ENCODE data around the gene DMRT3. TPM values are rescaled to one million over a fixed set of nuclear protein-coding genes. Genes with fewer than 3 reads are reported as not detected.

The DMRT3 gene
- 0.38 TPM for polyA plus RNA-seq (ENCODE audit: insufficient read length)

- DNase-seq (ENCODE audit: low read depth) = no peak
Observed at GRCh38 chr9:976258-976942, at the start of gene DMRT3. Gene DMRT3 (plus strand): TSS chr9:976655. CDS start chr9:977002, 347 bp downstream.

GRCh38 chr9:926976-927375 is 49.5 kb upstream of the DMRT3 start:
- DNase-seq (ENCODE audit: low read depth) = no peak

- DNase-seq (ENCODE audit: low read depth) = no peak
Observed at GRCh38 chr9:928363-929042, 48.0 kb upstream of the DMRT3 start.

- no peak for DNase-seq (ENCODE audit: low read depth)
Observed at GRCh38 chr9:929719-930118, 46.7 kb upstream of the DMRT3 start.

GRCh38 chr9:933356-933755 is 43.1 kb upstream of the DMRT3 start:
- DNase-seq (ENCODE audit: low read depth) = no peak

GRCh38 chr9:935348-935965 is 41.0 kb upstream of the DMRT3 start:
- no peak for DNase-seq (ENCODE audit: low read depth)

GRCh38 chr9:942805-943580 is 33.5 kb upstream of the DMRT3 start:
- DNase-seq (ENCODE audit: low read depth) = no peak

- no peak for DNase-seq (ENCODE audit: low read depth)
Observed at GRCh38 chr9:947985-948384, 28.5 kb upstream of the DMRT3 start.

- no peak for DNase-seq (ENCODE audit: low read depth)
Observed at GRCh38 chr9:948497-948896, 28.0 kb upstream of the DMRT3 start.

- no peak for DNase-seq (ENCODE audit: low read depth)
Observed at GRCh38 chr9:950139-950538, 26.3 kb upstream of the DMRT3 start.

GRCh38 chr9:952546-952945 is 23.9 kb upstream of the DMRT3 start:
- no peak for DNase-seq (ENCODE audit: low read depth)

GRCh38 chr9:959105-959504 is 17.4 kb upstream of the DMRT3 start:
- DNase-seq (ENCODE audit: low read depth) = no peak

- no peak for DNase-seq (ENCODE audit: low read depth)
Observed at GRCh38 chr9:959914-960313, 16.5 kb upstream of the DMRT3 start.

GRCh38 chr9:962023-962422 is 14.4 kb upstream of the DMRT3 start:
- DNase-seq (ENCODE audit: low read depth) = no peak

- no peak for DNase-seq (ENCODE audit: low read depth)
Observed at GRCh38 chr9:965497-965896, 11.0 kb upstream of the DMRT3 start.

GRCh38 chr9:966870-967269 is 9.6 kb upstream of the DMRT3 start:
- no peak for DNase-seq (ENCODE audit: low read depth)

- DNase-seq (ENCODE audit: low read depth) = no peak
Observed at GRCh38 chr9:967436-967835, 9.0 kb upstream of the DMRT3 start.

- DNase-seq (ENCODE audit: low read depth) = no peak
Observed at GRCh38 chr9:967903-968641, 8.4 kb upstream of the DMRT3 start.

- no peak for DNase-seq (ENCODE audit: low read depth)
Observed at GRCh38 chr9:969310-970150, 6.9 kb upstream of the DMRT3 start.

GRCh38 chr9:970151-970996 is 6.1 kb upstream of the DMRT3 start:
- DNase-seq (ENCODE audit: low read depth) = no peak

Measured in forelimb muscle (tissue), 1 donor.